AG04450 (cell line): ENCODE data around the gene KANTR. TPM values are rescaled to one million over a fixed set of nuclear protein-coding genes. Genes with fewer than 3 reads are reported as not detected.

Experiments
- CTCF ChIA-PET: fragments of 300-600, 350-600 bp; formaldehyde crosslinking; extraction: SDS; loops from one replicate; lab custom pipeline; 2022; ENCODE audit warnings: antibody characterized with exemption, inconsistent platforms; lab: Charles Lee
- POLR2A ChIA-PET: fragments of 350-600 bp; formaldehyde crosslinking; extraction: SDS; loops from one replicate; lab custom pipeline; 2021; ENCODE audit warnings: antibody characterized with exemption, inconsistent platforms; lab: Yijun Ruan, JAX
- DNase-seq: peaks from one replicate; pipeline ENCODE4 v3.0.0-alpha.2; 2011; ENCODE audit warnings: low read depth, low spot score
- H3K27ac ChIP-seq: one replicate; pipeline ENCODE4 v1.5.1; 2012; ENCODE audit warnings: low read depth, low read length, control low read depth
- H3K27me3 ChIP-seq: one replicate; pipeline ENCODE4 v1.6.0; 2012; ENCODE audit warnings: low read length; ENCODE audit not compliant: control insufficient read depth, insufficient read depth
- H3K4me3 ChIP-seq: 2 replicates; pipeline ENCODE4 v1.5.1; 2011; ENCODE audit warnings: mild to moderate bottlenecking, low read depth, low read length, control low read depth
- H3K9me3 ChIP-seq: 2 replicates; pipeline ENCODE4 v1.5.1; 2012; ENCODE audit warnings: low read length; ENCODE audit not compliant: control insufficient read depth, insufficient read depth
- polyA plus RNA-seq: library from polyadenylated mRNA; depleted of rRNA; stranded (reverse); fragments of >200 nt; gene quantifications from 2 replicates; pipeline ENCODE4 v1.2.3, GENCODE V29; 2011
- TF ChIP-seq, protein P1 (sequence below): IDR thresholded peaks from 2 replicates; pipeline ENCODE4 v1.5.1; 2011; ENCODE audit warnings: low read depth, low read length, control low read depth, inconsistent platforms

KANTR gene
- polyA plus RNA-seq, 1 experiment, result 3.8 TPM

- TF ChIP-seq, protein P1, sequence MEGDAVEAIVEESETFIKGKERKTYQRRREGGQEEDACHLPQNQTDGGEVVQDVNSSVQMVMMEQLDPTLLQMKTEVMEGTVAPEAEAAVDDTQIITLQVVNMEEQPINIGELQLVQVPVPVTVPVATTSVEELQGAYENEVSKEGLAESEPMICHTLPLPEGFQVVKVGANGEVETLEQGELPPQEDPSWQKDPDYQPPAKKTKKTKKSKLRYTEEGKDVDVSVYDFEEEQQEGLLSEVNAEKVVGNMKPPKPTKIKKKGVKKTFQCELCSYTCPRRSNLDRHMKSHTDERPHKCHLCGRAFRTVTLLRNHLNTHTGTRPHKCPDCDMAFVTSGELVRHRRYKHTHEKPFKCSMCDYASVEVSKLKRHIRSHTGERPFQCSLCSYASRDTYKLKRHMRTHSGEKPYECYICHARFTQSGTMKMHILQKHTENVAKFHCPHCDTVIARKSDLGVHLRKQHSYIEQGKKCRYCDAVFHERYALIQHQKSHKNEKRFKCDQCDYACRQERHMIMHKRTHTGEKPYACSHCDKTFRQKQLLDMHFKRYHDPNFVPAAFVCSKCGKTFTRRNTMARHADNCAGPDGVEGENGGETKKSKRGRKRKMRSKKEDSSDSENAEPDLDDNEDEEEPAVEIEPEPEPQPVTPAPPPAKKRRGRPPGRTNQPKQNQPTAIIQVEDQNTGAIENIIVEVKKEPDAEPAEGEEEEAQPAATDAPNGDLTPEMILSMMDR, result no peak
- POLR2A ChIA-PET, result no interaction called here
- Histone ChIP-seq H3K9me3 (no peaks in the 10 kb centered on the region), H3K27me3 (no peaks in the 10 kb centered on the region), H3K27ac (no peak overlapping the region), H3K4me3 (no peak overlapping the region)
- CTCF ChIA-PET, result no interaction called here
- no peak for DNase-seq
Observed at GRCh38 chrX:53153581-53153980, 59.6 kb downstream of the KANTR start.

DNA sequence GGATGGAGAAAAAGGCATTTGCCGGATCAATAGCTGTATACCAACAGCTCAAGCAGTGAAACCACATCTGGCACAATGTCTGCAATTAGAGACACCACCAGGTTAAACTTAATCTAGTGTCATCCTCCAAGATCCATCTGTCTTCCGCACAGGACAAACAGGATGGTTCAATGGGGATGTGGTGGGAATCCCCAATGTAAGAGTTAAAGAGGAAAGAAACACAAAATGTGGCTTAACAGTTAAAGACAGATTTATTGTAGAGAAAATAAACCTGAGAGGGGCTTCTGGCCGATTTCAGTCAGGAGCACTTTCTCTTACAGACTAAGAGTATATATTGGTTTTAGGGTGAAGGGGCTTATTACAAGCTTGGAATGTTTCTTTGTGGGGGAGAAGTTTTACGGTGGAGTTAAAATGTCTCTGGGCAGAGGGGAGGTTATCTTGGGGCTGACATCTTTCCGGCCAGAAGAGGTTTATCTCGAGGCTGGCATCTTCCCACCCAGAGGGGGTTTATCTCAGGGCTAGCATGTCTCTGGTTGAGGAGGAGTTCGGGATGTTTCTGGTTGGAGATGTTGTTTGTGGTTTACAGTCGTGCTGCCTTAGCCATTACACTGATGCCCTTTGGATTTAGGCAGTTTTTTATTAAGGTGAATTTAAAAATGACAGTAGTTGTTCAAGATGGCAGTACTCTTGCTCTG lies 61.7 kb downstream of the KANTR start:
- TF ChIP-seq, protein P1, result no peak
- DNase-seq, result no peak
- Histone ChIP-seq H3K27me3 (no peaks in the 10 kb centered on the region), H3K9me3 (no peaks in the 10 kb centered on the region), H3K4me3 (no peak overlapping the region), H3K27ac (no peak overlapping the region)
- ChIA-PET CTCF (no interaction called here), POLR2A (no interaction called here)

- TF ChIP-seq, protein P1, result no peak
- DNase-seq, result no peak
- no peaks in the 10 kb centered on the region for H3K27me3 ChIP-seq
- H3K27ac ChIP-seq, result no peak overlapping the region
- no peak overlapping the region for H3K4me3 ChIP-seq
- no peaks in the 10 kb centered on the region for H3K9me3 ChIP-seq
- ChIA-PET CTCF (no interaction called here), POLR2A (no interaction called here)
Observed at GRCh38 chrX:53156207-53156596, 62.3 kb downstream of the KANTR start.

DNA sequence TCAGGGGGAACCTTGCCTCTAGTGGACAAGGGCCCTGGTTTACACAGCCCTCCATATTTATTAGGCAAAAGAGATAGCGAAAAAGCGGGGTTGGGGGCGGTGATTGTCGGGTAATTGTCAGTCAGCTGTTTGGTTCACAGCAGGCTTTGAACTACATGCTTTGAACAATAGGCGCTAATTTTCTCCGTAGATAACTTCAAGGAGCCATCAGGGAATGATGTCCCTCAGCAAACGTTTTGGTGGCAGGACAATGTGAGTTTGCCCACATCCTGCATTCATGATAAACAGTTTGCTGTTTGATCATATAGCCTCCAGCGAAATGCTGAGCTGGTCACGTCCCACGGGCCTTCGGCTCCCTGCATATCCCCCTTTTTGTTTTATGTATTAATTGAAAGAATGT lies 65.2 kb downstream of the KANTR start:
- H3K27me3 ChIP-seq, result no peaks in the 10 kb centered on the region
- ChIA-PET POLR2A (no interaction called here), CTCF (no interaction called here)
- DNase-seq, result no peak
- H3K27ac ChIP-seq, result no peak overlapping the region
- H3K9me3 ChIP-seq, result no peaks in the 10 kb centered on the region
- no peak overlapping the region for H3K4me3 ChIP-seq
- TF ChIP-seq, protein P1, result no peak

GRCh38 chrX:53160297-53160983 lies 66.5 kb downstream of the KANTR start:
- no peaks in the 10 kb centered on the region for H3K9me3 ChIP-seq
- no peak overlapping the region for H3K27ac ChIP-seq
- ChIA-PET CTCF (interaction anchor here (1.0 kb wide), 1 partner anchor 157 kb away, joined by 3 read pairs; no protein-coding TSS in a partner anchor), POLR2A (no interaction called here)
- no peak overlapping the region for H3K4me3 ChIP-seq
- DNase-seq, result no peak
- TF ChIP-seq, protein P1, result no peak
- H3K27me3 ChIP-seq, result no peaks in the 10 kb centered on the region
